Dendritic cell treated with granulocyte-macrophage colony-stimulating factor and Interleukin-4, amounts not matched to agents 40 ng/mL and 50 ng/mL, for 4 days (primary cell): ENCODE measurements around the gene FHL2.

Experiments used
- H3K27ac Mint-ChIP-seq: one replicate; pipeline ENCODE4 v1.8.0; 2022; ENCODE audit warnings: mild to moderate bottlenecking, mixed read lengths
- H3K27me3 Mint-ChIP-seq: one replicate; pipeline ENCODE4 v1.8.0; 2022; ENCODE audit warnings: mild to moderate bottlenecking, mixed read lengths
- H3K36me3 Mint-ChIP-seq: one replicate; pipeline ENCODE4 v1.8.0; 2022; ENCODE audit warnings: low read depth, mixed read lengths
- H3K4me1 Mint-ChIP-seq: one replicate; pipeline ENCODE4 v1.8.0; 2022; ENCODE audit warnings: low read depth, mixed read lengths
- H3K4me3 Mint-ChIP-seq: one replicate; pipeline ENCODE4 v1.8.0; 2022; ENCODE audit warnings: mild to moderate bottlenecking, moderate library complexity, mixed read lengths
- H3K9me3 Mint-ChIP-seq: one replicate; pipeline ENCODE4 v1.8.0; 2022; ENCODE audit warnings: mixed read lengths
- intact Hi-C: fragments of 100-400 bp; cut with micrococcal nuclease; formaldehyde crosslinking; loops from one replicate; pipeline ENCODE4 v1.15.0; 2022

The FHL2 gene

DNA sequence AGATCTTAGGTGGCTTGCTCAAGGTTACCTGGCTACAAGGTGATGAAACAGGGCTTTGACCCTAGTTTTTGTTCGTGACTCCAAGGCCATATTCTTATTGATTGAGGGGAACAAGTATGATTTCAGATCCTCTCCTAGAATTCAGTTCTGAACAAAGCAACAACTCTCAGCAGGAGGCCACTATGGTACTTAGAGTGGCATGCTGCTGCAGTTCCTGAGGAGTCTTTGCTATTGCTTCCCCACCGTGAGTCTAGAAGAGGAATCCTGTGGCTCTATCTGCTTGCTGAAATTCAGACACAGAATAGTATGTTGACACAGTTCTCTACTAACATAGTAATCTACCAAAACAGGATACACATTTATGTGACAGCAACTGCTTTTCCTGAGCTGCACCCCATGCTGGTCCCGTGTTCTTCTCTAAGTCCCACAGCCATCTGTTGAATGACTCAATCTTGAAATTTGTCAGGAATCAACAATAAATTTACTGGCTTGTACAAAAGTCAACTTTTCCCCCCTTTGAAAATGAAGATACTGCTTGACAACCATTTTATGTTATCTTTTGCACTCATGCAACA lies 73.4 kb downstream of the FHL2 start:
- no peak overlapping the region for H3K27ac Mint-ChIP-seq
- H3K36me3 Mint-ChIP-seq: peaks cover 28% of the 10 kb centered on the region
- H3K27me3 Mint-ChIP-seq: no peaks in the 10 kb centered on the region
- peaks cover 60% of the 10 kb centered on the region for H3K4me1 Mint-ChIP-seq
- H3K4me3 Mint-ChIP-seq: no peak overlapping the region
- intact Hi-C loops: no loop called here
- H3K9me3 Mint-ChIP-seq: no peaks in the 10 kb centered on the region

DNA sequence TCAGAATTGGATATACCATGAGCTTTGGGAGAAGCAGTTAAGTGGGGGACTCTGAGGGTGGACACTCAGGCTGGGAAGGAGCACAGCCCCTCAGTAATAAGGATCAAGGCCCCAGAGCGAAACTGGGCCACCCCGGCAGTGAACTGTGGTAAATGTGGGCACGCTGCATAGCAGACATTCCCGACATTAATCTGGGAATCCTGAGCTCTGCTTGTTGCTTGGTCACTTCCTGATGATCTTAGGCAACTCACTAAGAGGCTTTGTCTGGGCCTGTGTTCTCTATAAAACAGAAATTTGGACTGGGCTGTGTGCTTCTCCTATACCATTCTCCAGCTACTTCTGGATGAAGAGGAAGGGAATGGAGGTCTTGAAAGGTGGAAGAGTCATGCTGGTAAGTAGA lies 74.1 kb downstream of the FHL2 start:
- intact Hi-C loops: no loop called here
- Mint-ChIP-seq H3K4me3 (no peak overlapping the region), H3K4me1 (peaks cover 54% of the 10 kb centered on the region)

GRCh38 chr2:105324101-105324500 lies 74.8 kb downstream of the FHL2 start:
- intact Hi-C loops: no loop called here
- Mint-ChIP-seq H3K4me3 (no peak overlapping the region), H3K36me3 (peaks cover 25% of the 10 kb centered on the region), H3K27ac (peak overlapping the region; percentile 41), H3K9me3 (no peaks in the 10 kb centered on the region), H3K4me1 (peaks cover 53% of the 10 kb centered on the region), H3K27me3 (no peaks in the 10 kb centered on the region)

More for the DNA sequence above, 74.1 kb downstream of the FHL2 start:
- Mint-ChIP-seq H3K27ac (no peak overlapping the region), H3K9me3 (no peaks in the 10 kb centered on the region), H3K27me3 (no peaks in the 10 kb centered on the region), H3K36me3 (peaks cover 28% of the 10 kb centered on the region)

DNA sequence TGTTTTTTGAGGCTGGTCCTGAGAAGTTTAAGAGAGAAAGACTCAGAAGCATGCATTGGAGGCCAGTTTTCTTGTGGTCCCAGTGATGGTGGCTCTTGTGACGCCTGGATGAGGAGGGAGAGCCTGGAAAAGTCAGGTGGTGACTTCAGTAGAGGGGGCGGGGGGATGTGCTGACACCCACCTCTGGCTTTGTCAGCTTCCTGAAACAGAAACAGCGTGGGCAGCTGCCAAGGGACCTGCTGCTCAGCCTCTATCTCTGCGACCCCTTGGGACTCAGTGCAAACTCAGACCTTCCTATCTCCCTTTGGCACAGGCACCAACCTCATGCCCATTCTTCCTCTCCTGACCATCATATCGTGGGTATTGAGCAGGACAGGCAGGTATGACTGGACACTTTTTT lies 75.7 kb downstream of the FHL2 start:
- H3K4me3 Mint-ChIP-seq: no peak overlapping the region
- no peaks in the 10 kb centered on the region for H3K9me3 Mint-ChIP-seq
- no peak overlapping the region for H3K27ac Mint-ChIP-seq
- peaks cover 22% of the 10 kb centered on the region for H3K36me3 Mint-ChIP-seq
- H3K27me3 Mint-ChIP-seq: no peaks in the 10 kb centered on the region
- H3K4me1 Mint-ChIP-seq: peaks cover 43% of the 10 kb centered on the region
- intact Hi-C loops: no loop called here

GRCh38 chr2:105321875-105322646 lies 76.8 kb downstream of the FHL2 start:
- no peaks in the 10 kb centered on the region for H3K27me3 Mint-ChIP-seq
- H3K9me3 Mint-ChIP-seq: no peaks in the 10 kb centered on the region
- peaks cover 22% of the 10 kb centered on the region for H3K36me3 Mint-ChIP-seq
- no peak overlapping the region for H3K4me3 Mint-ChIP-seq
- intact Hi-C loops: no loop called here
- no peak overlapping the region for H3K27ac Mint-ChIP-seq
- H3K4me1 Mint-ChIP-seq: peaks cover 33% of the 10 kb centered on the region

GRCh38 chr2:105320651-105321215 lies 78.1 kb downstream of the FHL2 start:
- intact Hi-C loops: no loop called here
- peaks cover 33% of the 10 kb centered on the region for H3K4me1 Mint-ChIP-seq
- H3K4me3 Mint-ChIP-seq: no peak overlapping the region
- H3K9me3 Mint-ChIP-seq: no peaks in the 10 kb centered on the region
- no peak overlapping the region for H3K27ac Mint-ChIP-seq
- H3K36me3 Mint-ChIP-seq: peaks cover 22% of the 10 kb centered on the region
- H3K27me3 Mint-ChIP-seq: no peaks in the 10 kb centered on the region

GRCh38 chr2:105317937-105318336 lies 80.9 kb downstream of the FHL2 start:
- intact Hi-C loops: no loop called here
- H3K4me1 Mint-ChIP-seq: peaks cover 9% of the 10 kb centered on the region
- H3K36me3 Mint-ChIP-seq: peaks cover 5% of the 10 kb centered on the region
- no peak overlapping the region for H3K4me3 Mint-ChIP-seq
- H3K9me3 Mint-ChIP-seq: no peaks in the 10 kb centered on the region
- H3K27ac Mint-ChIP-seq: no peak overlapping the region
- H3K27me3 Mint-ChIP-seq: no peaks in the 10 kb centered on the region

GRCh38 chr2:105315314-105315713 lies 83.5 kb downstream of the FHL2 start:
- H3K4me1 Mint-ChIP-seq: peaks cover 11% of the 10 kb centered on the region
- H3K9me3 Mint-ChIP-seq: no peaks in the 10 kb centered on the region
- no peak overlapping the region for H3K27ac Mint-ChIP-seq
- no peak overlapping the region for H3K4me3 Mint-ChIP-seq
- no peaks in the 10 kb centered on the region for H3K36me3 Mint-ChIP-seq
- intact Hi-C loops: no loop called here
- H3K27me3 Mint-ChIP-seq: no peaks in the 10 kb centered on the region

DNA sequence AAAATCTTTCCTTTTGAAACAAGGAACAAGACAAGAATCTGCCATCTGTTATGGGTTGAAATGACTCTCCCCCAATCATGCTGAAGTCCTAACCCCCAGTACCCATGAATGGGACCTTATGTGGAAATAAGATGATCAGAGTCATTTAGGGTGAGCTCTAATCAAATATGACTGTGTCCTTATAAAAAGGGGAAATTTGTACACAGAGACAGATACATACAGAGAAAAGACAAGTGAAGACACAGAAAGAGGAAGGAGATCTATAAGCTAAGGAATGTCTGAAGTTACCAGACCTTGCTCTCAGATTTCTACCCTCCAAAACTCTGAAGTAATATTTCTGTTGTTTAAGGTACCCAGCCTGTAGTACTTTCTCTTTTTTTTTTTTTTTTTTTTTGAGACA lies 85.0 kb downstream of the FHL2 start:
- Mint-ChIP-seq H3K4me1 (peaks cover 24% of the 10 kb centered on the region), H3K27ac (no peak overlapping the region), H3K9me3 (no peaks in the 10 kb centered on the region), H3K36me3 (peaks cover 1% of the 10 kb centered on the region), H3K27me3 (no peaks in the 10 kb centered on the region), H3K4me3 (no peak overlapping the region)
- intact Hi-C loops: no loop called here
